IMR-90 (cell line): ENCODE results near the gene CRYGN. TPM values are rescaled to one million over a fixed set of nuclear protein-coding genes. Genes with fewer than 3 reads are reported as not detected.

Source experiments
- ATAC-seq: fragments of 200-7000 bp; cut with Tn5 transposase; 2 replicates; pipeline ENCODE4 v1.9.1; 2020; ENCODE audit warnings: low read depth, mild to moderate bottlenecking, moderate library complexity
- BruUV-seq: library from RNA; stranded (reverse); fragments of 400-500 nt; replicated peaks from 2 replicates; lab custom pipeline; 2021; lab: Mats Ljungman, UMichigan
- CTCF ChIA-PET: fragments of 300-600 bp; formaldehyde crosslinking; extraction: SDS; loops from one replicate; lab custom pipeline; 2021; ENCODE audit warnings: antibody characterized with exemption; lab: Yijun Ruan, JAX
- POLR2A ChIA-PET: fragments of 300-600 bp; sonication (Branson Sonifier 250); formaldehyde crosslinking; loops from one replicate; lab custom pipeline; 2022; ENCODE audit warnings: antibody characterized with exemption; ENCODE audit not compliant: unreplicated experiment; lab: Charles Lee
- DNase-seq: peaks from one replicate; pipeline ENCODE4 v3.0.0; 2013
- H2AFZ ChIP-seq: replicated peaks from 2 replicates; pipeline ENCODE3; 2013; ENCODE audit warnings: low read length, mild to moderate bottlenecking; ENCODE audit not compliant: poor library complexity
- H2AK5ac ChIP-seq: 2 replicates; pipeline ENCODE4 v1.6.1; 2013; ENCODE audit warnings: low read depth, low read length, inconsistent platforms
- H2AK9ac ChIP-seq: replicated peaks from 2 replicates; pipeline ENCODE3; 2013; ENCODE audit warnings: mild to moderate bottlenecking, low read depth, low read length, moderate library complexity; ENCODE audit not compliant: poor library complexity
- H2BK120ac ChIP-seq: 2 replicates; pipeline ENCODE4 v1.6.1; 2013; ENCODE audit warnings: low read depth, low read length, inconsistent platforms
- H2BK15ac ChIP-seq: 3 replicates; pipeline ENCODE4 v1.6.1; 2013; ENCODE audit warnings: low read depth, low read length, inconsistent platforms
- H2BK20ac ChIP-seq: 2 replicates; pipeline ENCODE4 v1.6.1; 2013; ENCODE audit warnings: low read depth, mild to moderate bottlenecking, inconsistent platforms, low read length, moderate library complexity
- H2BK5ac ChIP-seq: 2 replicates; pipeline ENCODE4 v1.6.1; 2013; ENCODE audit warnings: mild to moderate bottlenecking, low read depth, low read length, inconsistent platforms; ENCODE audit not compliant: poor library complexity, severe bottlenecking
- H3K14ac ChIP-seq: replicated peaks from 2 replicates; pipeline ENCODE4 v1.6.1; 2013; ENCODE audit warnings: low read depth, low read length, inconsistent platforms
- H3K18ac ChIP-seq: 2 replicates; pipeline ENCODE4 v1.6.1; 2013; ENCODE audit warnings: low read depth, low read length, control low read depth
- H3K23ac ChIP-seq: 2 replicates; pipeline ENCODE4 v1.6.1; 2013; ENCODE audit warnings: low read depth, low read length, inconsistent platforms
- H3K27ac ChIP-seq: 2 replicates; pipeline ENCODE4 v1.5.1; 2013; ENCODE audit warnings: mild to moderate bottlenecking, control low read depth, low read length; ENCODE audit not compliant: insufficient read depth
- H3K27me3 ChIP-seq: 2 replicates; pipeline ENCODE4 v1.6.1; 2013; ENCODE audit warnings: low read length; ENCODE audit not compliant: control insufficient read depth, insufficient read depth
- H3K36me3 ChIP-seq: 2 replicates; pipeline ENCODE4 v1.6.1; 2013; ENCODE audit warnings: low read length, mixed read lengths; ENCODE audit not compliant: control insufficient read depth, insufficient read depth
- H3K4ac ChIP-seq: 2 replicates; pipeline ENCODE4 v1.6.1; 2013; ENCODE audit warnings: low read depth, low read length, inconsistent platforms
- H3K4me1 ChIP-seq: 2 replicates; pipeline ENCODE4 v1.6.1; 2013; ENCODE audit warnings: low read length, mixed read lengths; ENCODE audit not compliant: control insufficient read depth, insufficient read depth
- H3K4me2 ChIP-seq: 2 replicates; pipeline ENCODE4 v1.6.1; 2013; ENCODE audit warnings: low read depth, mild to moderate bottlenecking, control low read depth, low read length, moderate library complexity
- H3K4me3 ChIP-seq: 2 replicates; pipeline ENCODE4 v1.5.1; 2013; ENCODE audit warnings: low read depth, mild to moderate bottlenecking, control low read depth, low read length, moderate library complexity; ENCODE audit not compliant: insufficient read depth
- H3K56ac ChIP-seq: 2 replicates; pipeline ENCODE4 v1.6.1; 2013; ENCODE audit warnings: low read length, inconsistent platforms; ENCODE audit not compliant: insufficient read depth; ENCODE audit errors: extremely low read depth
- H3K79me1 ChIP-seq, 2 experiments: 2 replicates each; pipeline ENCODE4 v1.6.1; 2013; ENCODE audit warnings: low read length in 2 of 2, inconsistent platforms in 1 of 2, low read depth in 1 of 2
- H3K9ac ChIP-seq: 2 replicates; pipeline ENCODE4 v1.6.1; 2013; ENCODE audit warnings: low read depth, low read length, control low read depth
- H3K9me1 ChIP-seq: 2 replicates; pipeline ENCODE4 v1.6.1; 2013; ENCODE audit warnings: low read length, inconsistent platforms; ENCODE audit not compliant: insufficient read depth
- H3K9me3 ChIP-seq: 2 replicates; pipeline ENCODE4 v1.6.1; 2013; ENCODE audit warnings: low read length; ENCODE audit not compliant: control insufficient read depth, insufficient read depth
- H4K20me1 ChIP-seq: 2 replicates; pipeline ENCODE4 v1.6.1; 2013; ENCODE audit warnings: low read length, inconsistent platforms; ENCODE audit not compliant: insufficient read depth
- H4K5ac ChIP-seq: 2 replicates; pipeline ENCODE4 v1.6.1; 2013; ENCODE audit warnings: mild to moderate bottlenecking, low read depth, low read length, control low read depth
- H4K8ac ChIP-seq, 2 experiments: 2 replicates each; pipeline ENCODE4 v1.6.1; 2013; ENCODE audit warnings: low read depth in 2 of 2, low read length in 2 of 2, control low read depth in 1 of 2, inconsistent platforms in 1 of 2
- H4K91ac ChIP-seq: 2 replicates; pipeline ENCODE4 v1.6.1; 2013; ENCODE audit warnings: low read depth, low read length, inconsistent platforms; ENCODE audit not compliant: insufficient read depth
- BHLHE40 ChIP-seq: fragments of 150-350 bp; IDR thresholded peaks from 2 replicates; pipeline ENCODE4 v1.6.1; 2016; ENCODE audit warnings: mild to moderate bottlenecking, low read depth, low read length
- CEBPB ChIP-seq: IDR thresholded peaks from 2 replicates; pipeline ENCODE4 v1.6.1; 2012; ENCODE audit warnings: low read depth, low read length, improper control_type of control experiment
- CHD1 ChIP-seq: IDR thresholded peaks from 2 replicates; pipeline ENCODE4 v1.6.1; 2012; ENCODE audit warnings: low read depth, low read length, improper control_type of control experiment
- FOS ChIP-seq: fragments of 150-350 bp; IDR thresholded peaks from 2 replicates; pipeline ENCODE4 v1.6.1; 2016; ENCODE audit warnings: low read depth, low read length
- MAFK ChIP-seq: IDR thresholded peaks from 2 replicates; pipeline ENCODE4 v1.6.1; 2012; ENCODE audit warnings: low read depth, low read length, improper control_type of control experiment
- MAZ ChIP-seq: IDR thresholded peaks from 2 replicates; pipeline ENCODE4 v1.6.1; 2012; ENCODE audit warnings: low read depth, mild to moderate bottlenecking, low read length, improper control_type of control experiment, moderate library complexity, borderline replicate concordance
- MXI1 ChIP-seq: IDR thresholded peaks from 2 replicates; pipeline ENCODE4 v1.6.1; 2012; ENCODE audit warnings: low read depth, mild to moderate bottlenecking, low read length, moderate library complexity, borderline replicate concordance
- NFE2L2 ChIP-seq: fragments of 150-350 bp; IDR thresholded peaks from 2 replicates; pipeline ENCODE4 v1.6.1; 2016; ENCODE audit warnings: low read depth, mild to moderate bottlenecking, low read length
- POLR2A ChIP-seq: IDR thresholded peaks from 2 replicates; pipeline ENCODE4 v1.6.1; 2012; ENCODE audit warnings: mild to moderate bottlenecking, low read depth, low read length
- RAD21 ChIP-seq: IDR thresholded peaks from 2 replicates; pipeline ENCODE4 v1.6.1; 2012; ENCODE audit warnings: low read length, improper control_type of control experiment
- RCOR1 ChIP-seq: IDR thresholded peaks from 2 replicates; pipeline ENCODE4 v1.6.1; 2012; ENCODE audit warnings: mild to moderate bottlenecking, low read length, improper control_type of control experiment; ENCODE audit not compliant: insufficient replicate concordance
- RFX5 ChIP-seq: IDR thresholded peaks from 2 replicates; pipeline ENCODE4 v1.8.0; 2012; ENCODE audit warnings: low read depth, mild to moderate bottlenecking, low read length, moderate library complexity
- SMC3 ChIP-seq: fragments of 150-350 bp; IDR thresholded peaks from 2 replicates; pipeline ENCODE4 v1.6.1; 2016; ENCODE audit warnings: low read depth, mild to moderate bottlenecking, antibody characterized with exemption, low read length, moderate library complexity
- WGBS, 2 experiments: methylation state at CpG; one replicate each; pipeline versions ENCODE4 v1.1.5 to v1.1.7; 2013; ENCODE audit warnings: missing lambda C conversion rate in 2 of 2; ENCODE audit not compliant: insufficient read length in 1 of 2; ENCODE audit errors: extremely low coverage in 2 of 2; 5-methylcytosine and 5-hydroxymethylcytosine counted together
- dilution Hi-C: fragments of 300-500 bp; cut with HindIII; formaldehyde crosslinking; loops from one replicate; pipeline ENCODE4 v1.14.3; 2018; ENCODE audit warnings: low sequenced_read_pairs; ENCODE audit not compliant: unreplicated experiment
- in situ Hi-C: fragments of 300-500 bp; cut with MboI; formaldehyde crosslinking; loops from 3 replicates; pipeline ENCODE4 v1.14.3; 2019; ENCODE audit warnings: low sequenced_read_pairs, inconsistent platforms, mixed read lengths
- intact Hi-C: fragments of 100-400 bp; cut with micrococcal nuclease; formaldehyde crosslinking; loops from 2 replicates; pipeline ENCODE4 v1.10.0; 2022
- polyA plus RNA-seq, 3 experiments: library from polyadenylated mRNA; depleted of rRNA; stranded (reverse); fragments of >200 nt; gene quantifications; 2 replicates each; pipeline ENCODE4 v1.2.3, GENCODE V29; 2012; ENCODE audit warnings: low replicate concordance in 1 of 3
- total RNA-seq: library from RNA; depleted of rRNA; stranded (reverse); fragments of >200 nt; gene quantifications from 2 replicates; pipeline ENCODE4 v1.2.3, GENCODE V29; 2012
- TF ChIP-seq, protein P1 (sequence below): fragments of 150-350 bp; IDR thresholded peaks from 2 replicates; pipeline ENCODE4 v1.6.1; 2017; ENCODE audit warnings: mild to moderate bottlenecking, antibody characterized with exemption, low read length, low read depth
- TF ChIP-seq, protein P2 (sequence below): conservative IDR thresholded peaks from 2 replicates; pipeline ENCODE4 v1.5.1; 2012; ENCODE audit warnings: mild to moderate bottlenecking, low read depth, low read length, improper control_type of control experiment
- TF ChIP-seq, protein P3 (sequence below): fragments of 150-350 bp; IDR thresholded peaks from 2 replicates; pipeline ENCODE4 v1.6.1; 2016; ENCODE audit warnings: low read depth, mild to moderate bottlenecking, low read length, moderate library complexity, borderline replicate concordance

Gene CRYGN
- total and polyA plus RNA-seq, 2 of the 4 experiments (the other 2 are of a cell fraction) = not detected

DNA sequence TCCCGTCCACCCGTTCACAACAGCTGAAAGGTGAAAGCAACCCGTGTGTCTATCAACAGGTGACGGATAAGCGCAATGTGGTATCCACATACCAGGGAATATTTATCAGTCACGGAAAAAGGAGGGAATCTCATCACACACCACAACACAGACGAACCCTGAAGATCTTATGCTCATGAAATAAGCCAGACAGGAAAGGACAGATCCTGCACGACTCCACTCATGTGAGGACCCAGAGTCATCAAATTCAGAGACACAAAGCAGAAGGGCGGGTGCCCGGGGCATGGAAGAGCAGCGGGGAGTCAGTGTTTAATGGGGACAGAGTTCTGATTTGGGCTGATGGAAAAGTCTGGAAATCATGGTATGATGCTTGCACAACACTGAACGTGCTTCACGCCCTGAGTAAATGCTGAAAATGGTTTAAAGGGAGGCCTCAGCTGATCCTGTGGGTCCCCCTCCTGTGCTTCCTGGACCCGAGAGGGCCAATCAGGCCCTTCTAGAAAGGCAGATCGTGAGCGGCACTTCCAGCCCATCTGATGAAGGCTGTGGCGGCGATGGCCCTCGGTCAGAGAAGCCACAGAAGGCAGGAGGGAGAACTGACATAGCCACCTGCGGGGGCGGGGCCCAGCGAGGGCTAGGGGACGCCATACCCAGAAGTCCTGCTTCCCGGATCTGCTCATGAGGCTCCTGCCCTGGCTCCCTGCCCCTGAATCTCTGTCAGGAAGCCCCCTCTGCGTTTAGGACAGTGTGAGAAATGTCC, 49.2 kb downstream of the CRYGN start:
- no peak overlapping the region for H3K18ac ChIP-seq
- H3K9ac ChIP-seq = no peak overlapping the region
- no peak overlapping the region for H2BK120ac ChIP-seq
- no peak overlapping the region for H2AK9ac ChIP-seq
- no peak overlapping the region for H3K4me2 ChIP-seq
- H3K9me3 ChIP-seq = no peaks in the 10 kb centered on the region
- no peaks in the 10 kb centered on the region for H3K9me1 ChIP-seq
- no peak for DNase-seq
- POLR2A ChIA-PET = no interaction called here
- in situ Hi-C loops (no loop called here), intact Hi-C loops (no loop called here), dilution Hi-C loops (no loop called here)
- no peak overlapping the region for H4K91ac ChIP-seq
- H3K4me3 ChIP-seq = no peak overlapping the region
- ATAC-seq = no peak
- 76% methylated on average over 14 of the region's 25 CpGs; no CpG with 5 or more reads in 1 of the 2 experiments for whole genome bisulfite sequencing, 2 experiments
- no peak overlapping the region for H4K8ac ChIP-seq
- H3K27me3 ChIP-seq = peaks cover 33% of the 10 kb centered on the region
- no peak overlapping the region for H3K14ac ChIP-seq
- H3K79me1 ChIP-seq = no peaks in the 10 kb centered on the region
- H3K36me3 ChIP-seq = no peaks in the 10 kb centered on the region
- H2BK15ac ChIP-seq = no peak overlapping the region
- H3K56ac ChIP-seq = no peak overlapping the region
- TF ChIP-seq NFE2L2 (no peak), BHLHE40 (no peak), POLR2A (no peak), MXI1 (no peak), MAFK (no peak), RAD21 (no peak), CHD1 (no peak), SMC3 (no peak), CEBPB (no peak), FOS (no peak), RCOR1 (no peak), RFX5 (no peak), MAZ (no peak)
- TF ChIP-seq, protein P1, sequence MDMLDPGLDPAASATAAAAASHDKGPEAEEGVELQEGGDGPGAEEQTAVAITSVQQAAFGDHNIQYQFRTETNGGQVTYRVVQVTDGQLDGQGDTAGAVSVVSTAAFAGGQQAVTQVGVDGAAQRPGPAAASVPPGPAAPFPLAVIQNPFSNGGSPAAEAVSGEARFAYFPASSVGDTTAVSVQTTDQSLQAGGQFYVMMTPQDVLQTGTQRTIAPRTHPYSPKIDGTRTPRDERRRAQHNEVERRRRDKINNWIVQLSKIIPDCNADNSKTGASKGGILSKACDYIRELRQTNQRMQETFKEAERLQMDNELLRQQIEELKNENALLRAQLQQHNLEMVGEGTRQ = no peak
- TF ChIP-seq, protein P2, sequence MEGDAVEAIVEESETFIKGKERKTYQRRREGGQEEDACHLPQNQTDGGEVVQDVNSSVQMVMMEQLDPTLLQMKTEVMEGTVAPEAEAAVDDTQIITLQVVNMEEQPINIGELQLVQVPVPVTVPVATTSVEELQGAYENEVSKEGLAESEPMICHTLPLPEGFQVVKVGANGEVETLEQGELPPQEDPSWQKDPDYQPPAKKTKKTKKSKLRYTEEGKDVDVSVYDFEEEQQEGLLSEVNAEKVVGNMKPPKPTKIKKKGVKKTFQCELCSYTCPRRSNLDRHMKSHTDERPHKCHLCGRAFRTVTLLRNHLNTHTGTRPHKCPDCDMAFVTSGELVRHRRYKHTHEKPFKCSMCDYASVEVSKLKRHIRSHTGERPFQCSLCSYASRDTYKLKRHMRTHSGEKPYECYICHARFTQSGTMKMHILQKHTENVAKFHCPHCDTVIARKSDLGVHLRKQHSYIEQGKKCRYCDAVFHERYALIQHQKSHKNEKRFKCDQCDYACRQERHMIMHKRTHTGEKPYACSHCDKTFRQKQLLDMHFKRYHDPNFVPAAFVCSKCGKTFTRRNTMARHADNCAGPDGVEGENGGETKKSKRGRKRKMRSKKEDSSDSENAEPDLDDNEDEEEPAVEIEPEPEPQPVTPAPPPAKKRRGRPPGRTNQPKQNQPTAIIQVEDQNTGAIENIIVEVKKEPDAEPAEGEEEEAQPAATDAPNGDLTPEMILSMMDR = no peak
- TF ChIP-seq, protein P3, sequence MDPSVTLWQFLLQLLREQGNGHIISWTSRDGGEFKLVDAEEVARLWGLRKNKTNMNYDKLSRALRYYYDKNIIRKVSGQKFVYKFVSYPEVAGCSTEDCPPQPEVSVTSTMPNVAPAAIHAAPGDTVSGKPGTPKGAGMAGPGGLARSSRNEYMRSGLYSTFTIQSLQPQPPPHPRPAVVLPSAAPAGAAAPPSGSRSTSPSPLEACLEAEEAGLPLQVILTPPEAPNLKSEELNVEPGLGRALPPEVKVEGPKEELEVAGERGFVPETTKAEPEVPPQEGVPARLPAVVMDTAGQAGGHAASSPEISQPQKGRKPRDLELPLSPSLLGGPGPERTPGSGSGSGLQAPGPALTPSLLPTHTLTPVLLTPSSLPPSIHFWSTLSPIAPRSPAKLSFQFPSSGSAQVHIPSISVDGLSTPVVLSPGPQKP = no peak
- no peak overlapping the region for H2AFZ ChIP-seq
- H3K23ac ChIP-seq = no peak overlapping the region
- CTCF ChIA-PET = no interaction called here
- no TSS peak for BruUV-seq
- no peaks in the 10 kb centered on the region for H4K20me1 ChIP-seq
- no peak overlapping the region for H2BK5ac ChIP-seq
- no peak overlapping the region for H3K27ac ChIP-seq
- H2AK5ac ChIP-seq = no peak overlapping the region
- H4K5ac ChIP-seq = no peak overlapping the region
- no peaks in the 10 kb centered on the region for H3K4me1 ChIP-seq
- H3K4ac ChIP-seq = no peak overlapping the region
- no peak overlapping the region for H2BK20ac ChIP-seq
